ENCODE results near the gene MYO5C. TPM values are rescaled to one million over a fixed set of nuclear protein-coding genes. Genes with fewer than 3 reads are reported as not detected.

Gene MYO5C
- total RNA-seq, 2 donors from 2014 or later, result 19.1 to 26.7 TPM

- peak; percentile 60 for TF ChIP-seq CTCF (conservative IDR thresholded peaks at IDR 0.05)
- DNase-seq, result no peak
- H3K27me3 ChIP-seq (ENCODE audit: control insufficient read depth, insufficient read depth, low read length, poor library complexity, severe bottlenecking), result no peaks in the 10 kb centered on the region
- peaks cover 4% of the 10 kb centered on the region for H3K36me3 ChIP-seq (ENCODE audit: control insufficient read depth, insufficient read depth, low read length)
- H3K27ac ChIP-seq (ENCODE audit: low read depth, low read length), result no peak overlapping the region
- no peak overlapping the region for H3K9ac ChIP-seq (ENCODE audit: extremely low read depth, low read length, poor library complexity, severe bottlenecking)
- Mint-ChIP-seq H3K27me3 (ENCODE audit: insufficient read depth) (no peaks in the 10 kb centered on the region), H3K4me3 (no peak overlapping the region), H3K27ac (no peak overlapping the region), H3K4me1 (peaks cover 24% of the 10 kb centered on the region), H3K9me3 (no peaks in the 10 kb centered on the region), H3K36me3 (ENCODE audit: low read depth) (peaks cover 19% of the 10 kb centered on the region)
- no peak overlapping the region for H3K4me3 ChIP-seq (ENCODE audit: low read length)
- 87 to 91% methylated on average over 4 of the region's 4 CpGs for WGBS, 2 experiments (ENCODE audit: insufficient coverage in 1 of 2, insufficient read length in 1 of 2)
- no peaks in the 10 kb centered on the region for H3K9me3 ChIP-seq (ENCODE audit: control insufficient read depth, low read length)
- H3K4me1 ChIP-seq (ENCODE audit: control insufficient read depth, insufficient read depth, low read length), result peaks cover 18% of the 10 kb centered on the region
Observed at GRCh38 chr15:52254391-52254790, 41.2 kb downstream of the MYO5C start.

GRCh38 chr15:52252781-52253180, 42.8 kb downstream of the MYO5C start:
- Histone ChIP-seq H3K27me3 (ENCODE audit: control insufficient read depth, insufficient read depth, low read length, poor library complexity, severe bottlenecking) (no peaks in the 10 kb centered on the region), H3K4me1 (ENCODE audit: control insufficient read depth, insufficient read depth, low read length) (peaks cover 10% of the 10 kb centered on the region), H3K36me3 (ENCODE audit: control insufficient read depth, insufficient read depth, low read length) (peaks cover 4% of the 10 kb centered on the region), H3K27ac (ENCODE audit: low read depth, low read length) (no peak overlapping the region), H3K9ac (ENCODE audit: extremely low read depth, low read length, poor library complexity, severe bottlenecking) (no peak overlapping the region), H3K9me3 (ENCODE audit: control insufficient read depth, low read length) (no peaks in the 10 kb centered on the region), H3K4me3 (ENCODE audit: low read length) (no peak overlapping the region)
- no peak overlapping the region for H3K27ac Mint-ChIP-seq
- no peak overlapping the region for H3K4me3 Mint-ChIP-seq
- H3K36me3 Mint-ChIP-seq (ENCODE audit: low read depth), result peaks cover 25% of the 10 kb centered on the region
- H3K27me3 Mint-ChIP-seq (ENCODE audit: insufficient read depth), result no peaks in the 10 kb centered on the region
- no peaks in the 10 kb centered on the region for H3K9me3 Mint-ChIP-seq
- no peak for DNase-seq
- WGBS, 2 experiments (ENCODE audit: insufficient coverage in 1 of 2, insufficient read length in 1 of 2), result 94 to 100% methylated on average over 2 to 4 of the region's 4 CpGs
- no peak for TF ChIP-seq CTCF (conservative IDR thresholded peaks at IDR 0.05)
- H3K4me1 Mint-ChIP-seq, result peaks cover 13% of the 10 kb centered on the region

GRCh38 chr15:52251144-52251860, 44.3 kb downstream of the MYO5C start:
- TF ChIP-seq CTCF (conservative IDR thresholded peaks at IDR 0.05), result no peak
- H3K36me3 Mint-ChIP-seq (ENCODE audit: low read depth), result peaks cover 36% of the 10 kb centered on the region

More at GRCh38 chr15:52251144-52251860, 44.3 kb downstream of the MYO5C start:
- no peak overlapping the region for H3K27ac Mint-ChIP-seq
- H3K36me3 ChIP-seq (ENCODE audit: control insufficient read depth, insufficient read depth, low read length), result peaks cover 4% of the 10 kb centered on the region
- no peaks in the 10 kb centered on the region for H3K9me3 Mint-ChIP-seq
- no peaks in the 10 kb centered on the region for H3K4me1 ChIP-seq (ENCODE audit: control insufficient read depth, insufficient read depth, low read length)
- no peak overlapping the region for H3K27ac ChIP-seq (ENCODE audit: low read depth, low read length)
- DNase-seq, result no peak
- peaks cover under 1% of the 10 kb centered on the region for H3K4me1 Mint-ChIP-seq
- H3K4me3 ChIP-seq (ENCODE audit: low read length), result no peak overlapping the region
- WGBS, 2 experiments (ENCODE audit: insufficient coverage in 1 of 2, insufficient read length in 1 of 2), result 85 to 92% methylated on average over 7 to 8 of the region's 8 CpGs
- no peak overlapping the region for H3K4me3 Mint-ChIP-seq
- no peak overlapping the region for H3K9ac ChIP-seq (ENCODE audit: extremely low read depth, low read length, poor library complexity, severe bottlenecking)
- no peaks in the 10 kb centered on the region for H3K27me3 ChIP-seq (ENCODE audit: control insufficient read depth, insufficient read depth, low read length, poor library complexity, severe bottlenecking)
- no peaks in the 10 kb centered on the region for H3K9me3 ChIP-seq (ENCODE audit: control insufficient read depth, low read length)
- no peaks in the 10 kb centered on the region for H3K27me3 Mint-ChIP-seq (ENCODE audit: insufficient read depth)

Data from endodermal cell (in vitro differentiated cells).